Spinal cord (tissue), 10 donors: Measurements from ENCODE around the gene INSIG2. TPM values are rescaled to one million over a fixed set of nuclear protein-coding genes. Genes with fewer than 3 reads are reported as not detected.
"Not testable (repeated sequence)": the region's sequence is repeated elsewhere in the genome, so short reads cannot be mapped to it uniquely, and the experiment has no call there.

Experiments used
- DNase-seq, 6 donors: peaks; one replicate each; pipeline versions ENCODE4 v3.0.0 to v3.0.0-alpha.2; 2013 to 2015; ENCODE audit warnings: low spot score in 6 of 6, low read depth in 4 of 6
- H3K27ac ChIP-seq: one replicate; pipeline ENCODE4 v1.5.1; 2013; ENCODE audit warnings: low read depth, low read length, control low read depth
- H3K27me3 ChIP-seq: one replicate; pipeline ENCODE4 v1.6.1; 2013; ENCODE audit warnings: low read length; ENCODE audit not compliant: control insufficient read depth, insufficient read depth
- H3K36me3 ChIP-seq: one replicate; pipeline ENCODE4 v1.6.1; 2013; ENCODE audit warnings: low read length; ENCODE audit not compliant: control insufficient read depth, insufficient read depth
- H3K4me1 ChIP-seq: one replicate; pipeline ENCODE4 v1.6.1; 2013; ENCODE audit warnings: low read length; ENCODE audit not compliant: control insufficient read depth, insufficient read depth
- H3K4me3 ChIP-seq: one replicate; pipeline ENCODE4 v1.5.1; 2013; ENCODE audit warnings: low read depth, low read length, control low read depth
- H3K9me3 ChIP-seq: one replicate; pipeline ENCODE4 v1.6.1; 2013; ENCODE audit warnings: low read length; ENCODE audit not compliant: control insufficient read depth, insufficient read depth
- WGBS: methylation state at CpG from one replicate; pipeline ENCODE4 v1.1.5; 2013; ENCODE audit warnings: missing lambda C conversion rate; ENCODE audit not compliant: insufficient coverage; 5-methylcytosine and 5-hydroxymethylcytosine counted together
- polyA plus RNA-seq, 2 donors: library from polyadenylated mRNA; unstranded; fragments of 120-200 nt; gene quantifications; one replicate each; pipeline ENCODE4 v1.2.1, GENCODE V29; 2013; ENCODE audit not compliant: insufficient read length in 2 of 2
- total RNA-seq, 2 donors: library from RNA; depleted of rRNA in 1 of 2; stranded (reverse); fragments of 120-200 nt in 1 of 2; fragments of >200 nt in 1 of 2; gene quantifications; one replicate each; pipeline versions ENCODE4 v1.2.3 to v1.2.4, GENCODE V29; 2013 to 2014
- donor health status: healthy.

INSIG2 gene
- total and polyA plus RNA-seq, 4 donors, result 22.3 to 32.2 (median 29.9) TPM

DNA sequence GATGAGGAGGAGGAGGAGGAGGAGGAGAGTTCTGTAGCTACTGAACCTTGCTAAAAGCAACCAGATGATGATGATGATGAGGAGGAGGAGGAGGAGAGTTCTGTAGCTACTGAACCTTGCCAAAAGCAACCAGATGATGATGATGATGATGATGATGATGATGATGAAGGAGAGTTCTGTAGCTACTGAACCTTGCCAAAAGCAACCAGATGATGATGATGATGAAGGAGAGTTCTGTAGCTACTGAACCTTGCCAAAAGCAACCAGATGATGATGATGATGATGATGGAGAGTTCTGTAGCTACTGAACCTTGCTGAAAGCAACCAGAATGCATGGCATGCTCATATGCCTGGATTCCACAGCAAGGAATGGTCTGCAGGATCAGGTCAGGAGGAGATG lies 5.8 kb downstream of the INSIG2 start:
- H3K27me3 ChIP-seq, DNase-seq, H3K4me1 ChIP-seq, H3K4me3 ChIP-seq, H3K27ac ChIP-seq, H3K9me3 ChIP-seq, H3K36me3 ChIP-seq: not testable (repeated sequence)

DNA sequence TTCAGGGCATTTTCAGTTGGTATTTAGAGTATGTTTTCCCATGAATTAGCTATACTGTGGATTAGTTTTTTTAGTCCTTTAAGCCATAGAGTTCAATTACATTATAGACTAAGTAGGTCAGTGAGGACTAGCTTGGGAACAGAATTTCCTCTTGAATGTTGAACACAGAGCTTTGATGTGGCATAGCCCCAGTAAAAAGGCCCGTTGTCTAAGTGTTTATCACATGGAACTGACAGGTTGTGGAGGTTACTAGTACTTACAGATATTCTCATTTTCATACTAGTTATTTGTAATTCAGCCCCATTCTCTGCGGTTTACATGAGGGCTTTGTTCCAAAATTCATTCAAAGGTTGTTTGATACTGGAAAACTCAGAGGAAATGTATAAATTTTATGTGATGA lies 6.2 kb downstream of the INSIG2 start:
- H3K36me3 ChIP-seq, result no peaks in the 10 kb centered on the region
- no peak overlapping the region for H3K4me3 ChIP-seq
- no peak for DNase-seq
- H3K27ac ChIP-seq, result no peak overlapping the region
- no peaks in the 10 kb centered on the region for H3K9me3 ChIP-seq
- no peaks in the 10 kb centered on the region for H3K27me3 ChIP-seq
- H3K4me1 ChIP-seq, result no peaks in the 10 kb centered on the region
- no CpG with 5 or more reads among the region's 2 CpGs for WGBS

DNA sequence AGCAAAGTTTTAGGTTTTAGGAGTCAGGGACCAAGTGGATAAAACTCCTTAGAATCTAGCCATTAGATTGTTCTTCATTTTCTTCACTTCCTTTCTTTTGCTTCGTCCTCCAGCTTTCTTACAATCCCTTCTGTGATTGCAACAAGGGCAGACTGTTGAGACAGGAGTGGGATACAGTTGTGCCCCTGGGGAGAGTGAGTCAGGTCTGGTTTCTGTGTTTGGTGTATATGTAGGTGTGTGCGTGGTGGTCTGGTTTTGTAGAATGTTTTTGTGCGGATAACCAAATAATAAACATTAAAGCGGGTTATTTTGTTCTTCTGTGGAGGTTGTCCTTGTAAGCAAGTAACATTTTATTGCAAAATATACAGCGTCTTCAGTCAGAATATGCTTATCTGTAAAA lies 7.3 kb downstream of the INSIG2 start:
- Histone ChIP-seq H3K36me3 (no peaks in the 10 kb centered on the region), H3K4me1 (no peaks in the 10 kb centered on the region), H3K4me3 (no peak overlapping the region), H3K27ac (no peak overlapping the region), H3K9me3 (no peaks in the 10 kb centered on the region), H3K27me3 (no peaks in the 10 kb centered on the region)
- DNase-seq, result no peak
- no CpG with 5 or more reads among the region's 5 CpGs for WGBS

DNA sequence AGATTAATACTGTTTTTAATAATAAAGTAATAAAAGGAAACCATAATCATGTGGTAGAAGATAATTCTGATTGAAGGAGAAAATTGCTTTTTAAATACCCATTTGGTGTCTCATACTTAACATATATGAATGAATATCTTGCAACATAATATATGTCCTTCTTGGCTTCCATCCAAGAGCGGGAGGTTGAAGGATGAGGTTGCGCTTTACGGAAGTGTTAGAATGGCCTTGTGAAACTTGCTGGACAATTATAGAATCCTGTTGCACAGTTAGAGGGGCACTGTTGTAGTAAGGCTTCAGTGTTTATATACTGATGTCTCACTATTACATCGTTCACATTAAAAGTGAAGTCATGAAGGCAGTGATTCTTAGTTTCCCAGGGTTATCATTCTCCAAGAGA lies 9.4 kb downstream of the INSIG2 start:
- Histone ChIP-seq H3K36me3 (no peaks in the 10 kb centered on the region), H3K4me1 (no peaks in the 10 kb centered on the region), H3K27ac (no peak overlapping the region), H3K27me3 (no peaks in the 10 kb centered on the region), H3K9me3 (no peaks in the 10 kb centered on the region), H3K4me3 (no peak overlapping the region)
- no peak for DNase-seq
- WGBS, result no CpG with 5 or more reads among the region's 4 CpGs

DNA sequence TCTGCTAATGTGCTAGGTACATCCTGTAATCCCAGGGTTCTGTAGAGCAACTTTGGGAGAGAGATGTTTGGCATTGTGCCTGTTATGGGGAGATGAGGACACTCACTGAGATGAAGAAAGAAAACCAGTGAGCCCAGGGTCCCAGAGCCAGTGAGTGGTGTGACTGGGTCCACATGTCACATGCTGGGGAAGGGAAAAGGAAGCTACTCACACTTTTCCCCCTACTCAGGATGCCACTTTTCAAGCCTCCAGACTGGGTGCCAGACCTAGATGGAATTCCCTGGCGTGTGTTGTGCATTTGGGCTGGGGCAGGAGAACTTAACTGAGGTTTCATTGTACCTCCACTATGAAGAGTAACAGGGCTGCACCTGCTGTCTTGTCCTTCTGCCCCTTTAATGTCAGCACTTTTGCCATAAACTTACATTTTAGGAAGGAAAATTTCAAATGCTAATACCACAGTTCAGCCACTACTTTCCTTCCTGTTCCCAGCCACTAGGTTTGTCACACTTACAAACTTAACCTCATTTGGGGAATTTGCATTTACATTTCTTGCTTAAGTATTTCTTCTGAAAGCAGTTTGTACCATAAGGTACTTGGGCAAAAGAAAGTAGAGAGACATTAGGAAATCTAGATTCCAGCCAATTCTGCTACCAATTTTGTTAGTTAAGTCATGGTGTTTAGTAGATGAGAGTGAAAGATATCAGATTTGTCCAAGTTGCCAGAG lies 10.2 kb downstream of the INSIG2 start:
- no peaks in the 10 kb centered on the region for H3K36me3 ChIP-seq
- 83% methylated on average over 1 of the region's 1 CpG for WGBS
- no peak for DNase-seq
- no peak overlapping the region for H3K4me3 ChIP-seq
- no peaks in the 10 kb centered on the region for H3K27me3 ChIP-seq
- H3K9me3 ChIP-seq, result no peaks in the 10 kb centered on the region
- H3K27ac ChIP-seq, result no peak overlapping the region
- H3K4me1 ChIP-seq, result no peaks in the 10 kb centered on the region

DNA sequence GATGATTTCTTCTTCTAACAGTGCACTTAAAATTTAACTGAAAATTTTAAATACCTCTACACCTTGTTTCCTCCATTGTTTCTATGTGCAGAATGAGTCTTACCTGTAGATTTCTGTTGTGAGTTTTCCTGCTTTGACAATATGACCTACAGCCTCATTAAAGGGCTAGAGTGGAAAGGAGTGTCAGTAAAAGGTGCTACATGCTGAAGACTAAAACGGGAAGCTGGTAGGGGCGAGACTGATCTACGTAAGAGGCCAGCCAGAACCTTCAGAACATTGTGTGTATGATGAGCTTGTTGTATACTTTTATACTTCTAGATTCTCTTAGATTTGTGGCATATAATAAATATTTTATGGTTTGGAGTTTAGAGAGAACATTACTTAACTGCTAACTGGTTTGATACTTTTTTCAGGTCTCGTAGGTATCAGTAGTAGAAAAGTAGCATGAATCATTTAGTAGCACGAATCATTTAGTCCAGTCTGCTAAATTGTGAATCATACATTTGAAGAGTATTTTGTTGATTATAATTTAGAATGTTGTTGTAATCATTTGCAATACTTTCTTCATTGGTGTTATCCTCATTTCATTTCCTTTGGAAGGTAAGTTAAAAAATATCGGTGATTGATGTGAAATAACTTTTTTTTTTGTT lies 14.3 kb downstream of the INSIG2 start:
- no peak for DNase-seq
- no peaks in the 10 kb centered on the region for H3K4me1 ChIP-seq
- no peak overlapping the region for H3K4me3 ChIP-seq
- WGBS, result no CpG with 5 or more reads among the region's 6 CpGs
- no peaks in the 10 kb centered on the region for H3K27me3 ChIP-seq
- H3K36me3 ChIP-seq, result no peaks in the 10 kb centered on the region
- H3K9me3 ChIP-seq, result no peaks in the 10 kb centered on the region
- no peak overlapping the region for H3K27ac ChIP-seq

DNA sequence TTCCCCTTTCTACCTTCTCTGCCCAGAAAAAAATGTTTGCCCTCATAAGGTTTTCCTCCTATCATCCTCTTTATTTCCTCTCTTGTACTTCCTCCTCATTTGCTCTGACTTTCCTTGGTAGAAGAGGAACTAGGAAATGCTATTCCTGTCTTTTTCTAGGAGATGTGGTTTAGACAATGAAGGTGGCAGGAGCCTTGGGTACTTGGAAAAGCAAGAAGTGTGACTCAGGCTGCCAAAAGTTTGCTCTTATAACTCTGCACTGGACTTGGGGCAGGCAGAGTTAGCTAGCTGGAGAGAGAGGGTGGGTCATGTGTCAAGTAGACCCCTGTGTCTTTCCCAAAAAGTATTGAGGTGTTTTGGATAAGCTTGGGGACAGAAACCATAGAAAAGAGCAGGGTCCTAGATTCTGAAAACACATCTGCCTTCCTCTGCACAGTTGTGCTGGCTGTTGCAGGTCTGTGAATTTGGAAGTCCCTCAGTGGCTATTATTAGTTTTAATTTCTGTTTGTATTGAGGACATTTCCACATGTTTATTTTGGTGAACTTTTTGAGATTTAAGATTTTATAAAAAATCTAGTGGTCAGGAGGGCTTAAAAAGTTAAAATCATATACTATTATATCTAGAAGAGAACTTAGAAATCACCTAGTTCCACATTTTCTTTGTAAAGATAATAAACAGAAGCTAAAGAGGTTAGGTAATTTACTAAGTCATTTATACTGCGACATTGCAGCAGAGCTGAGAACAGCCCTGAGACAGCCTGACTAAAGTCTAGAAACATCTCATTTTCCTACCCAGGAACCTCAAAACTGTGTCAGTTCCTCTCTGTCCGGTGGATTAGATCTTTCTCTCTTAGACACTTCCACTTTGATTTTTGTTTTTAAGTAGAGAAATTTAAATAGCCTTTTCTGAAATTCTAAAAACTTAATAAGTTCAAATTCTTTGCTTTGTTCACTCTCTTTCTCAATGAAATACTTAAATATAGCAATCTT lies 16.0 kb downstream of the INSIG2 start:
- H3K27me3 ChIP-seq, result no peaks in the 10 kb centered on the region
- no peaks in the 10 kb centered on the region for H3K9me3 ChIP-seq
- H3K4me1 ChIP-seq, result no peaks in the 10 kb centered on the region
- H3K36me3 ChIP-seq, result no peaks in the 10 kb centered on the region
- DNase-seq, result no peak
- no peak overlapping the region for H3K4me3 ChIP-seq
- 60% methylated on average over 1 of the region's 2 CpGs for WGBS
- no peak overlapping the region for H3K27ac ChIP-seq

DNA sequence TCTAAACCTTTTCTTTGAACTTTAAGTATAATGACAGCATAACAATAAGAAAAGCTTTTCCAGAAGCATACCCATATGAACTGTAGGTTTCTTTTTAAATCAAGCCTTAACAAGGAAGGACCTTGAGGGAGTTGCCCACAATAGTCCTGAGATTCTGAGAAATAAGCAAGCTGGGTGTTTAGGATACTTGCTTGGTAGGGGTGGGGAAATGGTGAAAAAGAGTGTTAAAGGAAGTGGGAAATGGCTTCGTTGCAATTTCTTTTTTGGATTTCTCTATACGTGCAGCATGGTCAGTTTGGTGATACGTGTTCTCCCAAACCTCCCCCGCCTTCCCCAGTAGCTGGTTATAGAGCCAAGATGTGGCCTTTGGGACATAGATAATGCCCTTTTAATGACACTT lies 17.2 kb downstream of the INSIG2 start:
- Histone ChIP-seq H3K4me1 (no peaks in the 10 kb centered on the region), H3K4me3 (no peak overlapping the region), H3K36me3 (no peaks in the 10 kb centered on the region), H3K9me3 (no peaks in the 10 kb centered on the region), H3K27me3 (no peaks in the 10 kb centered on the region), H3K27ac (no peak overlapping the region)
- DNase-seq, result peak in 1 of 6 donors; percentile 20
- no CpG with 5 or more reads among the region's 4 CpGs for WGBS

DNA sequence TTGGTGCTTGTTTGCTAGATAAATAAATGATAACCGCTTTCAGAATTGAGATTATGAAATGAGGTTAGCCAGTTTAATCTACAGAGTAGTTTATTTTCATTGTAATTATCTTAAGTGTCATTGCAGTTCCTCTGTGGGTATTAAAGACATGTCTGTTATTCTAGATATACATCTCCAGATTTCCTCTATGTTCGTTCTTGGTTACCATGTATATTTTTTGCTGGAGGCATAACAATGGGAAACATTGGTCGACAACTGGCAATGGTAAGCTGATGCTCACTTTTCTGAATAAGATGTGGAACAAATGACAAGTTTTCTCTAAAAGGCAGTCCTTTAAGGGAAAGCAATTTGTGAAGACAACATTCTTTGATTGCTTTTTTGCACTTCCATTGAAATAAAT lies 18.7 kb downstream of the INSIG2 start:
- H3K4me1 ChIP-seq, result no peaks in the 10 kb centered on the region
- H3K36me3 ChIP-seq, result no peaks in the 10 kb centered on the region
- H3K4me3 ChIP-seq, result no peak overlapping the region
- no peak overlapping the region for H3K27ac ChIP-seq
- DNase-seq, result no peak
- H3K9me3 ChIP-seq, result no peaks in the 10 kb centered on the region
- no peaks in the 10 kb centered on the region for H3K27me3 ChIP-seq
- no CpG with 5 or more reads among the region's 3 CpGs for WGBS
